ENCODE results near the gene KRT85. TPM values are rescaled to one million over a fixed set of nuclear protein-coding genes. Genes with fewer than 3 reads are reported as not detected.

KRT85 gene
- not detected for total RNA-seq
- polyA plus RNA-seq, result not detected
- long read RNA-seq, donor 1, result 0 reads
- long read RNA-seq, donor 2, result 0 reads

- ATAC-seq (no peak), DNase-seq (no peak)
- no peak within 1 kb of the TSS for H3K27ac ChIP-seq
- H3K27me3 ChIP-seq (ENCODE audit: insufficient read depth in 3 of 3, low read length in 2 of 3), result peaks cover 0 to 3% (median 0%) of the 10 kb centered on the region in 3 donors
- TF ChIP-seq, protein P1, sequence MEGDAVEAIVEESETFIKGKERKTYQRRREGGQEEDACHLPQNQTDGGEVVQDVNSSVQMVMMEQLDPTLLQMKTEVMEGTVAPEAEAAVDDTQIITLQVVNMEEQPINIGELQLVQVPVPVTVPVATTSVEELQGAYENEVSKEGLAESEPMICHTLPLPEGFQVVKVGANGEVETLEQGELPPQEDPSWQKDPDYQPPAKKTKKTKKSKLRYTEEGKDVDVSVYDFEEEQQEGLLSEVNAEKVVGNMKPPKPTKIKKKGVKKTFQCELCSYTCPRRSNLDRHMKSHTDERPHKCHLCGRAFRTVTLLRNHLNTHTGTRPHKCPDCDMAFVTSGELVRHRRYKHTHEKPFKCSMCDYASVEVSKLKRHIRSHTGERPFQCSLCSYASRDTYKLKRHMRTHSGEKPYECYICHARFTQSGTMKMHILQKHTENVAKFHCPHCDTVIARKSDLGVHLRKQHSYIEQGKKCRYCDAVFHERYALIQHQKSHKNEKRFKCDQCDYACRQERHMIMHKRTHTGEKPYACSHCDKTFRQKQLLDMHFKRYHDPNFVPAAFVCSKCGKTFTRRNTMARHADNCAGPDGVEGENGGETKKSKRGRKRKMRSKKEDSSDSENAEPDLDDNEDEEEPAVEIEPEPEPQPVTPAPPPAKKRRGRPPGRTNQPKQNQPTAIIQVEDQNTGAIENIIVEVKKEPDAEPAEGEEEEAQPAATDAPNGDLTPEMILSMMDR (IDR thresholded peaks at IDR 0.05), result no peak
- 85 to 87% (median 86%) methylated on average over 36 to 42 of the region's 42 CpGs for WGBS, 3 donors
- H3K4me1 ChIP-seq, result no peaks in the 10 kb centered on the region
- intact Hi-C loops (cut with DNase I), result no loop called here
- no peaks in the 10 kb centered on the region for H3K9me3 ChIP-seq
- H3K4me3 ChIP-seq, result no peak within 1 kb of the TSS
- no peaks in the 10 kb centered on the region for H3K36me3 ChIP-seq (ENCODE audit: insufficient read depth in 1 of 2, low read depth in 1 of 2)
Measured at GRCh38 chr12:52366738-52367485, at the start of gene KRT85. KRT85 (minus strand) TSS chr12:52367481; CDS start chr12:52367405, 76 bp downstream.

DNA sequence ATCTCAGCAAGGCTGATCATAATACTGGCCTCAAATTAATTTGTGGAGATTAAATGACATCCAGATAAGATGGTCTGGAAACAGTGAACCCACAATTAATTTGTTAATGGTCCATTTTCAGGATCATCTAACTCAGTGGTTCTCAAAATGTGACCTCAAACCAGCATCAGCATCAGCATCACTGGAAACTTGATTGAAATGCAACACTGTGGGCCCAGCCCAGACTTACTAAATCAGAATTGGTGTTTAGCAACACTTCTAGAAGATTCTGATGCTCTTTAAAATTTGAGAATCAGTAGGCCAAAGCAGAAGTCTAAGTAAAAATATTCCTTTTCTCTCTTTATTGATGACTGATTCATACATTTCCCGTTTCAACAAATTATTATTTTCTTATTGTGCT, 49.5 kb upstream of the KRT85 start:
- TF ChIP-seq, protein P1 (IDR thresholded peaks at IDR 0.05), result no peak
- no peak for DNase-seq
- WGBS, 3 donors, result 78 to 89% (median 81%) methylated on average over 1 of the region's 1 CpG
- Histone ChIP-seq H3K27ac (peak overlapping the region; percentile 12), H3K4me3 (no peak overlapping the region), H3K36me3 (ENCODE audit: insufficient read depth in 1 of 2, low read depth in 1 of 2) (no peaks in the 10 kb centered on the region), H3K9me3 (no peaks in the 10 kb centered on the region), H3K27me3 (ENCODE audit: insufficient read depth in 3 of 3, low read length in 2 of 3) (peaks cover 0 to 5% (median 4%) of the 10 kb centered on the region in 3 donors), H3K4me1 (no peaks in the 10 kb centered on the region)
- intact Hi-C loops (cut with DNase I), result no loop called here
- peak in 1 of 4 donors; percentile 36 for ATAC-seq

- Histone ChIP-seq H3K27ac (no peak overlapping the region), H3K4me1 (no peaks in the 10 kb centered on the region), H3K9me3 (no peaks in the 10 kb centered on the region), H3K27me3 (ENCODE audit: insufficient read depth in 3 of 3, low read length in 2 of 3) (peaks cover 0 to 5% (median 4%) of the 10 kb centered on the region in 3 donors), H3K36me3 (ENCODE audit: insufficient read depth in 1 of 2, low read depth in 1 of 2) (no peaks in the 10 kb centered on the region), H3K4me3 (no peak overlapping the region)
- peak in 3 of 4 donors; percentile 68 to 80 (median 75) for ATAC-seq
- intact Hi-C loops (cut with DNase I), result no loop called here
- DNase-seq, result peak in 1 of 2 donors; percentile 35
- TF ChIP-seq, protein P1 (IDR thresholded peaks at IDR 0.05), result no peak
- WGBS, 3 donors, result 54 to 58% (median 58%) methylated on average over 10 of the region's 10 CpGs
Measured at GRCh38 chr12:52415870-52416750, 48.8 kb upstream of the KRT85 start.

- Histone ChIP-seq H3K4me1 (no peaks in the 10 kb centered on the region), H3K27me3 (ENCODE audit: insufficient read depth in 3 of 3, low read length in 2 of 3) (peaks cover 0 to 5% (median 2%) of the 10 kb centered on the region in 3 donors), H3K36me3 (ENCODE audit: insufficient read depth in 1 of 2, low read depth in 1 of 2) (no peaks in the 10 kb centered on the region), H3K9me3 (no peaks in the 10 kb centered on the region), H3K4me3 (no peak overlapping the region), H3K27ac (no peak overlapping the region)
- TF ChIP-seq, protein P1 (IDR thresholded peaks at IDR 0.05), result no peak
- WGBS, 3 donors, result 69 to 80% (median 72%) methylated on average over 5 of the region's 5 CpGs
- DNase-seq, result no peak
- intact Hi-C loops (cut with DNase I), result no loop called here
- ATAC-seq, result no peak
Measured at GRCh38 chr12:52414936-52415335, 47.7 kb upstream of the KRT85 start.

All from psoas muscle (tissue), 8 donors.